B cell (primary cell): ENCODE results near the gene STAT4. TPM values are rescaled to one million over a fixed set of nuclear protein-coding genes. Genes with fewer than 3 reads are reported as not detected.

Experiments used
- ATAC-seq: fragments of 200-7000 bp; cut with Tn5 transposase; one replicate; pipeline ENCODE4 v1.10.0; 2021; ENCODE audit warnings: low read depth, mild to moderate bottlenecking, moderate number of reproducible peaks, moderate library complexity
- CTCF ChIA-PET: fragments of 350-600 bp; sonication (Branson Sonifier 250); formaldehyde crosslinking; loops from one replicate; lab custom pipeline; 2021; ENCODE audit warnings: antibody characterized with exemption, inconsistent platforms; lab: Charles Lee
- POLR2A ChIA-PET: fragments of 350-600 bp; sonication (Branson Sonifier 250); formaldehyde crosslinking; loops from one replicate; lab custom pipeline; 2021; ENCODE audit warnings: antibody characterized with exemption; lab: Charles Lee
- DNase-seq: peaks from one replicate; pipeline ENCODE4 v3.0.0; 2013
- H2AFZ ChIP-seq: 2 replicates; pipeline ENCODE4 v1.6.1; 2012; ENCODE audit warnings: mild to moderate bottlenecking, low read depth, low read length; ENCODE audit not compliant: insufficient read depth, poor library complexity, severe bottlenecking
- H3K27ac ChIP-seq, 2 donors: 1 replicate in 1 of 2; 2 replicates in 1 of 2; pipeline ENCODE4 v1.5.1; 2012 to 2013; ENCODE audit warnings: low read length in 2 of 2, mild to moderate bottlenecking in 2 of 2, moderate library complexity in 1 of 2
- H3K27me3 ChIP-seq, 4 experiments: fragments of 200-600 bp in 1 of 4; sonication (generic) in 1 of 4; replicated peaks in 1 of 4; 1 replicate in 2 of 4; 2 replicates in 2 of 4; pipeline versions ENCODE4 v1.6.1 to v1.7.0; 2013 to 2016; ENCODE audit warnings: low read length in 3 of 4, mild to moderate bottlenecking in 2 of 4, mixed read lengths in 1 of 4, moderate library complexity in 1 of 4; ENCODE audit not compliant: insufficient read depth in 4 of 4, control insufficient read depth in 3 of 4; ENCODE audit errors: control extremely low read depth in 1 of 4
- H3K36me3 ChIP-seq, 2 experiments: replicated peaks in 1 of 2; 1 replicate in 1 of 2; 2 replicates in 1 of 2; pipeline versions ENCODE4 v1.6.1 to v1.7.1; 2013; ENCODE audit warnings: low read length in 1 of 2; ENCODE audit not compliant: insufficient read depth in 2 of 2, control insufficient read depth in 1 of 2; ENCODE audit errors: control extremely low read depth in 1 of 2, extremely low read depth in 1 of 2
- H3K4me1 ChIP-seq, 2 donors: fragments of 200-600 bp in 1 of 2; sonication (generic) in 1 of 2; 1 replicate in 1 of 2; 2 replicates in 1 of 2; pipeline versions ENCODE4 v1.5.1 to v1.6.1; 2013 to 2017; ENCODE audit warnings: low read length in 2 of 2; ENCODE audit not compliant: control insufficient read depth in 2 of 2, insufficient read depth in 2 of 2
- H3K4me2 ChIP-seq: replicated peaks from 2 replicates; pipeline ENCODE3; 2012; ENCODE audit warnings: mild to moderate bottlenecking, low read depth, low read length; ENCODE audit not compliant: poor library complexity, severe bottlenecking
- H3K4me3 ChIP-seq, 5 experiments: fragments of 200-600 bp in 1 of 5; sonication (generic) in 1 of 5; 1 replicate in 3 of 5; 2 replicates in 2 of 5; pipeline versions ENCODE4 v1.5.1 to v1.7.0; 2011 to 2016; ENCODE audit warnings: low read length in 4 of 5, mild to moderate bottlenecking in 4 of 5, low read depth in 2 of 5, control low read depth in 1 of 5, moderate library complexity in 1 of 5; ENCODE audit not compliant: insufficient read depth in 1 of 5; ENCODE audit errors: control extremely low read depth in 1 of 5, extremely low read depth in 1 of 5
- H3K79me2 ChIP-seq: fragments of 200-600 bp; sonication (generic); one replicate; pipeline ENCODE4 v1.6.0; 2016; ENCODE audit warnings: low read length; ENCODE audit not compliant: control insufficient read depth, insufficient read depth
- H3K9ac ChIP-seq: fragments of 200-600 bp; sonication (generic); 2 replicates; pipeline ENCODE4 v1.6.1; 2017; ENCODE audit warnings: mild to moderate bottlenecking, low read length, moderate library complexity
- H3K9me3 ChIP-seq, 3 donors: one replicate each; pipeline versions ENCODE4 v1.6.1 to v1.7.1; 2013; ENCODE audit warnings: low read length in 2 of 3; ENCODE audit not compliant: control insufficient read depth in 2 of 3, insufficient read depth in 1 of 3; ENCODE audit errors: control extremely low read depth in 1 of 3
- H4K20me1 ChIP-seq: 2 replicates; pipeline ENCODE4 v1.6.0; 2012; ENCODE audit warnings: mild to moderate bottlenecking, low read length; ENCODE audit not compliant: insufficient read depth, control insufficient read depth, poor library complexity, severe bottlenecking
- H3K27ac Mint-ChIP-seq: one replicate; pipeline ENCODE4 v1.8.0; 2021; ENCODE audit warnings: mixed read lengths
- H3K27me3 Mint-ChIP-seq: one replicate; pipeline ENCODE4 v1.8.0; 2021; ENCODE audit warnings: mixed read lengths
- H3K4me1 Mint-ChIP-seq: one replicate; pipeline ENCODE4 v1.8.0; 2021; ENCODE audit warnings: mixed read lengths
- H3K4me3 Mint-ChIP-seq: one replicate; pipeline ENCODE4 v1.8.0; 2021; ENCODE audit warnings: mixed read lengths
- H3K9me3 Mint-ChIP-seq: one replicate; pipeline ENCODE4 v1.8.0; 2022; ENCODE audit warnings: mixed read lengths; ENCODE audit not compliant: insufficient read depth
- CTCF ChIP-seq: fragments of 200-600 bp; IDR thresholded peaks from one replicate; pipeline ENCODE4 v1.8.0; 2022; ENCODE audit warnings: antibody characterized with exemption, mild to moderate bottlenecking
- EZH2 ChIP-seq: IDR thresholded peaks from 2 replicates; pipeline ENCODE4 v1.6.1; 2012; ENCODE audit warnings: borderline replicate concordance, low read depth, mild to moderate bottlenecking, moderate library complexity, low read length; ENCODE audit not compliant: insufficient read depth, poor library complexity, severe bottlenecking
- WGBS: methylation state at CpG from one replicate; pipeline ENCODE4 v1.1.5; 2013; ENCODE audit warnings: missing lambda C conversion rate; ENCODE audit not compliant: insufficient coverage; 5-methylcytosine and 5-hydroxymethylcytosine counted together
- intact Hi-C: fragments of 100-400 bp; cut with micrococcal nuclease; formaldehyde crosslinking; loops from one replicate; pipeline ENCODE4 v1.10.0; 2022
- polyA plus RNA-seq: library from polyadenylated mRNA; depleted of rRNA; stranded (reverse); fragments of >200 nt; gene quantifications from 2 replicates; pipeline ENCODE4 v1.2.3, GENCODE V29; 2012
- total RNA-seq, 2 donors: library from RNA; stranded (reverse); fragments of 120-200 nt in 1 of 2; gene quantifications; 1 replicate in 1 of 2; 2 replicates in 1 of 2; pipeline versions ENCODE4 v1.2.3 to v1.2.4, GENCODE V29; 2013 to 2022

STAT4 gene
- total and polyA plus RNA-seq, 2 donors (not counting 1 experiment from before 2014, with no cell fraction given), result 2.0 to 62.1 TPM

DNA sequence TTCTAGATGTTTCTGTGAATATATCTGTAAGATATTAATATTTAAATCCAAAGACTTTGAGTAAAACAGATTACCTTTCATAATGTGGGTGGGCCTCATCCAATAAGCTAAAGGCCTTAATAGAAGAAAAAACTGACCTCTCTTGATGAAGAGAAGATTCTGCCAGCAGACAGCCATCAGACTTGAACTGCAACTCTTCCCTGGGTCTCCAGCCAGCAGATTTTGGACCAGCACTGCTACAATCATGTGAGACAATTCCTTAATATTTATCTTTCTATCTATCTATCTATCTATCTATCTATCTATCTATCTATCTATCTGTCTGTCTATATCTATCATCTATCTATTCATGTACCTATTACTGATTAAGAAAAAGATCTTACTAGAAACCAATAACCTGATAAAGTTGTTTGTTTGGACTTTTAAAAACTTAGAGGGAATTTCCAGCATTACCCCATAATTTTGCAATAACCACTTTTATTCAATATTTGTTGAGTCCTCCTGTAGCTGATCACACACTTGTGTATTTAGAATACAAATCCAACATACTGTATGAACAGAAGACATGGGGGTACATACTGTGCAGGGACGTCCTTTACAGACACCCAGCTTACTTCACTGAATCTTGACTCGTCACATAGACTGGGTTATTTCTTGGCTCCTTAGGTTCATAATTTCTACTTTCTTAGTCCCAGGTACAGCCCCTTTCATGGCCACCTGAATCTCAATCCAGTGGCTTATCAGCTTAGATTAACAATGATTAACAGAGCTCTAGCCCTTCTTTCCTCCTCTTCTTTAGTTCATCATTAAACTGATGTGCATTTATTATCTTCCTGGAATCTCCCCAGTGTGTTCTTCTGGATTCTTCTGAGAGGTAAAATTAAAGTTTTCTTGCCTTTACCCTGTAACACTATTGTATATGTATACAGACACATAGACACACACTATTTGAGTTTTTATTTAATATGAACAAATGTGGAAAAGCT lies 27.2 kb upstream of the STAT4 start:
- no peaks in the 10 kb centered on the region for H3K36me3 ChIP-seq
- H3K9me3 ChIP-seq, result no peaks in the 10 kb centered on the region
- H3K4me1 Mint-ChIP-seq, result peaks cover 5% of the 10 kb centered on the region
- no peak overlapping the region for H3K4me3 Mint-ChIP-seq
- H3K79me2 ChIP-seq, result no peaks in the 10 kb centered on the region
- intact Hi-C loops, result no loop called here
- no peak overlapping the region for H3K27ac ChIP-seq
- H4K20me1 ChIP-seq, result no peaks in the 10 kb centered on the region
- H3K27ac Mint-ChIP-seq, result no peak overlapping the region
- H2AFZ ChIP-seq, result no peak overlapping the region
- DNase-seq (no peak), ATAC-seq (no peak)
- POLR2A ChIA-PET, result no interaction called here
- no peaks in the 10 kb centered on the region for H3K4me1 ChIP-seq
- no peak overlapping the region for H3K9ac ChIP-seq
- CTCF ChIA-PET, result no interaction called here
- H3K9me3 Mint-ChIP-seq, result no peaks in the 10 kb centered on the region
- H3K27me3 Mint-ChIP-seq, result peaks cover 6% of the 10 kb centered on the region
- 85% methylated on average over 2 of the region's 2 CpGs for WGBS
- H3K4me2 ChIP-seq, result no peak overlapping the region
- no peaks in the 10 kb centered on the region for H3K27me3 ChIP-seq
- TF ChIP-seq EZH2 (no peak), CTCF (no peak)
- H3K4me3 ChIP-seq, result no peak overlapping the region
